GM12878 (cell line): Measurements from ENCODE around the gene OTUD3.

Experiments used
- CREB1 ChIP-seq: IDR thresholded peaks from 2 replicates; pipeline ENCODE4 v1.6.1; 2012; ENCODE audit warnings: low read depth, mild to moderate bottlenecking, inconsistent platforms
- CTCF ChIP-seq, 3 experiments: IDR thresholded peaks in 2 of 3; conservative IDR thresholded peaks in 1 of 3; 2 replicates each; pipeline ENCODE4 v1.5.1; 2011; ENCODE audit warnings: low read depth in 3 of 3, low read length in 3 of 3, mild to moderate bottlenecking in 3 of 3, control low read depth in 2 of 3, moderate library complexity in 2 of 3, inconsistent platforms in 1 of 3, mixed read lengths in 1 of 3; ENCODE audit not compliant: control insufficient read depth in 2 of 3, insufficient read depth in 1 of 3; ENCODE audit errors: extremely low read depth in 1 of 3
- EZH2 ChIP-seq: IDR thresholded peaks from 2 replicates; pipeline ENCODE4 v1.6.1; 2012; ENCODE audit warnings: low read depth, mild to moderate bottlenecking, control low read depth, inconsistent platforms, low read length, borderline replicate concordance; ENCODE audit not compliant: control insufficient read depth
- LARP7 ChIP-seq: fragments of 450-650 bp; IDR thresholded peaks from 2 replicates; pipeline ENCODE4 v1.6.1; 2017; ENCODE audit warnings: mild to moderate bottlenecking
- NKRF ChIP-seq: fragments of 450-650 bp; conservative IDR thresholded peaks from 2 replicates; pipeline ENCODE4 v1.6.1; 2017; ENCODE audit warnings: mild to moderate bottlenecking, moderate library complexity
- POLR2A ChIP-seq: IDR thresholded peaks from 2 replicates; pipeline ENCODE4 v1.6.1; 2011; ENCODE audit warnings: low read depth, mild to moderate bottlenecking, low read length
- SPI1 ChIP-seq: IDR thresholded peaks from 2 replicates; pipeline ENCODE4 v1.6.1; 2011; ENCODE audit warnings: low read depth, mild to moderate bottlenecking, low read length, moderate library complexity, borderline replicate concordance; ENCODE audit not compliant: insufficient read depth
- SUPT20H ChIP-seq: IDR thresholded peaks from 2 replicates; pipeline ENCODE4 v1.6.1; 2011; ENCODE audit warnings: low read depth, mild to moderate bottlenecking, low read length, moderate library complexity, borderline replicate concordance; ENCODE audit not compliant: control insufficient read depth
- YY1 ChIP-seq: IDR thresholded peaks from 2 replicates; pipeline ENCODE4 v1.6.1; 2011; ENCODE audit warnings: low read depth, mild to moderate bottlenecking, low read length
- ZNF622 ChIP-seq: fragments of 450-650 bp; IDR thresholded peaks from 2 replicates; pipeline ENCODE4 v1.6.1; 2017; ENCODE audit warnings: mild to moderate bottlenecking, inconsistent platforms
- TF ChIP-seq, protein P1 (sequence below): fragments of 450-650 bp; IDR thresholded peaks from 2 replicates; pipeline ENCODE4 v1.6.1; 2017; ENCODE audit warnings: mild to moderate bottlenecking, moderate library complexity

DNA sequence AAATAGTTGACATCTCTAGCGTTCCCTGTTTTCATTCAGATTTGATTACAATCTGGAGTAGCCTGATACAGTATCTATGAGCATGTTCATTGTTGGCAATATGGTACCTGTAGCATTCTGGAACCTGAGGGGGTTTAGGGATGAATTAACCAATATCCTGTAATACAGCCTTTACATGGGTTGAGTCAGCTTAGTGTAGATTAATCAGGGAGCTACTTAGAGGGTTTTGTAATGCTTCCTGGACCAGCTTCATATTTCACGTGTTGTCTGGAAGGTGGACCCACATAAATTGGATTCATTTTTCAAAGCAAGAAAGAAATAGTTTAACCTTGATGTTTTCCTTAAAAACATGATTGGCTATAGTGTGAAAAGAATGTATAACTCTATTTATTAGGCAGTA, 3.6 kb downstream of the OTUD3 start:
- TF ChIP-seq SUPT20H (no peak), YY1 (no peak), POLR2A (no peak), SPI1 (no peak), ZNF622 (no peak), CTCF (IDR thresholded peaks at IDR 0.05 in 2 of 3, conservative IDR thresholded peaks at IDR 0.05 in 1 of 3; ENCODE audit: control insufficient read depth in 2 of 3, extremely low read depth in 1 of 3, insufficient read depth in 1 of 3, low read depth in 3 of 3, low read length in 3 of 3) (no peak), EZH2 (no peak), CREB1 (no peak), LARP7 (no peak), NKRF (no peak)
- TF ChIP-seq, protein P1, sequence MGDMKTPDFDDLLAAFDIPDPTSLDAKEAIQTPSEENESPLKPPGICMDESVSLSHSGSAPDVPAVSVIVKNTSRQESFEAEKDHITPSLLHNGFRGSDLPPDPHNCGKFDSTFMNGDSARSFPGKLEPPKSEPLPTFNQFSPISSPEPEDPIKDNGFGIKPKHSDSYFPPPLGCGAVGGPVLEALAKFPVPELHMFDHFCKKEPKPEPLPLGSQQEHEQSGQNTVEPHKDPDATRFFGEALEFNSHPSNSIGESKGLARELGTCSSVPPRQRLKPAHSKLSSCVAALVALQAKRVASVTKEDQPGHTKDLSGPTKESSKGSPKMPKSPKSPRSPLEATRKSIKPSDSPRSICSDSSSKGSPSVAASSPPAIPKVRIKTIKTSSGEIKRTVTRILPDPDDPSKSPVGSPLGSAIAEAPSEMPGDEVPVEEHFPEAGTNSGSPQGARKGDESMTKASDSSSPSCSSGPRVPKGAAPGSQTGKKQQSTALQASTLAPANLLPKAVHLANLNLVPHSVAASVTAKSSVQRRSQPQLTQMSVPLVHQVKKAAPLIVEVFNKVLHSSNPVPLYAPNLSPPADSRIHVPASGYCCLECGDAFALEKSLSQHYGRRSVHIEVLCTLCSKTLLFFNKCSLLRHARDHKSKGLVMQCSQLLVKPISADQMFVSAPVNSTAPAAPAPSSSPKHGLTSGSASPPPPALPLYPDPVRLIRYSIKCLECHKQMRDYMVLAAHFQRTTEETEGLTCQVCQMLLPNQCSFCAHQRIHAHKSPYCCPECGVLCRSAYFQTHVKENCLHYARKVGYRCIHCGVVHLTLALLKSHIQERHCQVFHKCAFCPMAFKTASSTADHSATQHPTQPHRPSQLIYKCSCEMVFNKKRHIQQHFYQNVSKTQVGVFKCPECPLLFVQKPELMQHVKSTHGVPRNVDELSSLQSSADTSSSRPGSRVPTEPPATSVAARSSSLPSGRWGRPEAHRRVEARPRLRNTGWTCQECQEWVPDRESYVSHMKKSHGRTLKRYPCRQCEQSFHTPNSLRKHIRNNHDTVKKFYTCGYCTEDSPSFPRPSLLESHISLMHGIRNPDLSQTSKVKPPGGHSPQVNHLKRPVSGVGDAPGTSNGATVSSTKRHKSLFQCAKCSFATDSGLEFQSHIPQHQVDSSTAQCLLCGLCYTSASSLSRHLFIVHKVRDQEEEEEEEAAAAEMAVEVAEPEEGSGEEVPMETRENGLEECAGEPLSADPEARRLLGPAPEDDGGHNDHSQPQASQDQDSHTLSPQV: no peak
